GM21529 (cell line): ENCODE results near the gene CFAP61.

Source experiments
- ATAC-seq: cut with Tn5 transposase; IDR thresholded peaks from one replicate; pipeline ENCODE4 v1.9.1; 2021; ENCODE audit not compliant: unreplicated experiment

CFAP61 gene

GRCh38 chr20:20027284-20027683 is 25.0 kb upstream of the CFAP61 start:
- no peak for ATAC-seq

- no peak for ATAC-seq
Observed at GRCh38 chr20:20031790-20032189, 20.5 kb upstream of the CFAP61 start.

- ATAC-seq: no peak
Observed at GRCh38 chr20:20034486-20034885, 17.8 kb upstream of the CFAP61 start.

GRCh38 chr20:20036756-20037155 is 15.6 kb upstream of the CFAP61 start:
- no peak for ATAC-seq

- no peak for ATAC-seq
Observed at GRCh38 chr20:20037960-20038359, 14.4 kb upstream of the CFAP61 start.

- no peak for ATAC-seq
Observed at GRCh38 chr20:20038586-20038985, 13.7 kb upstream of the CFAP61 start.

GRCh38 chr20:20039752-20040387 is 12.5 kb upstream of the CFAP61 start:
- ATAC-seq: no peak

- ATAC-seq: peak; percentile 0
Observed at GRCh38 chr20:20051767-20052073, 612 bp upstream of the CFAP61 start.

- no peak for ATAC-seq
Observed at GRCh38 chr20:20060234-20060998, 8.1 kb downstream of the CFAP61 start.

GRCh38 chr20:20063941-20064702 is 11.8 kb downstream of the CFAP61 start:
- no peak for ATAC-seq

- ATAC-seq: no peak
Observed at GRCh38 chr20:20065361-20065760, 13.0 kb downstream of the CFAP61 start.

- no peak for ATAC-seq
Observed at GRCh38 chr20:20070871-20071726, 18.8 kb downstream of the CFAP61 start.

GRCh38 chr20:20073801-20074371 is 21.6 kb downstream of the CFAP61 start:
- no peak for ATAC-seq

GRCh38 chr20:20075032-20075431 is 22.7 kb downstream of the CFAP61 start:
- ATAC-seq: no peak

- ATAC-seq: no peak
Observed at GRCh38 chr20:20076297-20077065, 24.1 kb downstream of the CFAP61 start.

- ATAC-seq: no peak
Observed at GRCh38 chr20:20078041-20078440, 25.7 kb downstream of the CFAP61 start.

- ATAC-seq: no peak
Observed at GRCh38 chr20:20079102-20079784, 26.9 kb downstream of the CFAP61 start.

- ATAC-seq: peak; percentile 49
Observed at GRCh38 chr20:20083807-20084206, 31.5 kb downstream of the CFAP61 start.

GRCh38 chr20:20084296-20084752 is 32.0 kb downstream of the CFAP61 start:
- no peak for ATAC-seq
